ENCODE measurements around the gene C1orf167.

C1orf167 gene

GRCh38 chr1:11738096-11738495, 23.9 kb upstream of the C1orf167 start:
- no peak for DNase-seq

- DNase-seq = no peak
Measured at GRCh38 chr1:11738783-11739182, 23.2 kb upstream of the C1orf167 start.

GRCh38 chr1:11740258-11741192, 21.5 kb upstream of the C1orf167 start:
- DNase-seq = no peak

GRCh38 chr1:11741482-11741881, 20.5 kb upstream of the C1orf167 start:
- no peak for DNase-seq

- DNase-seq = no peak
Measured at GRCh38 chr1:11741919-11742558, 20.0 kb upstream of the C1orf167 start.

GRCh38 chr1:11744287-11744686, 17.7 kb upstream of the C1orf167 start:
- no peak for DNase-seq

GRCh38 chr1:11746092-11746491, 15.9 kb upstream of the C1orf167 start:
- DNase-seq = no peak

GRCh38 chr1:11746795-11747487, 15.1 kb upstream of the C1orf167 start:
- no peak for DNase-seq

- DNase-seq = no peak
Measured at GRCh38 chr1:11748294-11749202, 13.4 kb upstream of the C1orf167 start.

- DNase-seq = peak; percentile 86
Measured at GRCh38 chr1:11749203-11749689, 12.7 kb upstream of the C1orf167 start.

GRCh38 chr1:11749996-11750395, 12.0 kb upstream of the C1orf167 start:
- DNase-seq = no peak

GRCh38 chr1:11751087-11751486, 10.9 kb upstream of the C1orf167 start:
- DNase-seq = no peak

GRCh38 chr1:11752359-11753088, 9.5 kb upstream of the C1orf167 start:
- DNase-seq = no peak

- no peak for DNase-seq
Measured at GRCh38 chr1:11753555-11754208, 8.3 kb upstream of the C1orf167 start.

GRCh38 chr1:11757047-11757446, 4.9 kb upstream of the C1orf167 start:
- no peak for DNase-seq

GRCh38 chr1:11759791-11760190, 2.2 kb upstream of the C1orf167 start:
- no peak for DNase-seq

GRCh38 chr1:11761285-11761684, 708 bp upstream of the C1orf167 start:
- no peak for DNase-seq

GRCh38 chr1:11764115-11764514, 2.1 kb downstream of the C1orf167 start:
- DNase-seq = no peak

- DNase-seq = no peak
Measured at GRCh38 chr1:11764519-11764918, 2.5 kb downstream of the C1orf167 start.

- DNase-seq = no peak
Measured at GRCh38 chr1:11765661-11766428, 3.9 kb downstream of the C1orf167 start.
